ENCODE measurements around the gene RPS6KA4.

- TF ChIP-seq CTCF (optimal IDR thresholded peaks at IDR 0.05 in 1 of 3, IDR thresholded peaks at IDR 0.05 in 1 of 3, conservative IDR thresholded peaks at IDR 0.05 in 1 of 3; ENCODE audit: extremely low read depth in 1 of 3, insufficient read depth in 2 of 3, low read length in 3 of 3) (no peak), EZH2 (IDR thresholded peaks at IDR 0.05; ENCODE audit: low read length) (no peak)
These were observed 50.9 kb downstream of the RPS6KA4 start for GRCh38 chr11:64409707-64410403.
